Lower lobe of right lung (tissue), 2 donors: ENCODE results near the gene ROMO1. TPM values are rescaled to one million over a fixed set of nuclear protein-coding genes. Genes with fewer than 3 reads are reported as not detected.

ENCODE experiments used
- ATAC-seq, 2 donors: fragments of 200-7000 bp; cut with Tn5 transposase; one replicate each; pipeline ENCODE4 v1.9.1; 2020 to 2022; ENCODE audit warnings: mild to moderate bottlenecking in 2 of 2, moderate library complexity in 2 of 2
- DNase-seq: peaks from one replicate; pipeline ENCODE4 v3.0.0-alpha.2; 2020
- H3K27ac ChIP-seq: fragments of 200-600 bp; one replicate; pipeline ENCODE4 v1.8.0; 2022
- H3K27me3 ChIP-seq: fragments of 200-600 bp; one replicate; pipeline ENCODE4 v1.8.0; 2022; ENCODE audit warnings: low read depth
- H3K36me3 ChIP-seq: fragments of 200-600 bp; one replicate; pipeline ENCODE4 v1.8.0; 2022; ENCODE audit warnings: mild to moderate bottlenecking
- H3K4me1 ChIP-seq: fragments of 200-600 bp; one replicate; pipeline ENCODE4 v1.8.0; 2022
- H3K4me3 ChIP-seq: fragments of 200-600 bp; one replicate; pipeline ENCODE4 v1.8.0; 2022; ENCODE audit warnings: mild to moderate bottlenecking
- H3K9me3 ChIP-seq: fragments of 200-600 bp; one replicate; pipeline ENCODE4 v1.8.0; 2022
- CTCF ChIP-seq: fragments of 200-600 bp; IDR thresholded peaks from one replicate; pipeline ENCODE4 v1.8.0; 2022; ENCODE audit warnings: antibody characterized with exemption, mild to moderate bottlenecking
- intact Hi-C: fragments of 100-400 bp; cut with DNase I; formaldehyde crosslinking; loops from one replicate; pipeline ENCODE4 v1.11.0; 2022
- total RNA-seq: library from RNA; stranded (reverse); fragmentation: NEBNext Ultra II Directional; extraction: Animal tissue kit (Norgen Biotek cat#: 25700); gene quantifications from one replicate; pipeline ENCODE4 v1.2.1, GENCODE V29; 2021
- donor health status: DM: no; HTN: yes; CAD: no; lungs with severe emphysema.

ROMO1 gene
- total RNA-seq, 1 donor from 2014 or later, result 81.7 TPM

GRCh38 chr20:35669221-35669620 is 30.0 kb upstream of the ROMO1 start:
- H3K9me3 ChIP-seq, result no peaks in the 10 kb centered on the region
- TF ChIP-seq CTCF, result no peak
- DNase-seq (no peak), ATAC-seq (no peak)
- H3K36me3 ChIP-seq, result peaks cover 60% of the 10 kb centered on the region
- H3K4me3 ChIP-seq, result no peak overlapping the region
- intact Hi-C loops, result no loop called here
- no peaks in the 10 kb centered on the region for H3K4me1 ChIP-seq
- H3K27ac ChIP-seq, result no peak overlapping the region
- H3K27me3 ChIP-seq, result no peaks in the 10 kb centered on the region

GRCh38 chr20:35669681-35670080 is 29.5 kb upstream of the ROMO1 start:
- TF ChIP-seq CTCF, result no peak
- H3K4me3 ChIP-seq, result no peak overlapping the region
- H3K27me3 ChIP-seq, result no peaks in the 10 kb centered on the region
- intact Hi-C loops, result no loop called here
- ATAC-seq, result no peak
- H3K27ac ChIP-seq, result no peak overlapping the region
- DNase-seq, result no peak
- no peaks in the 10 kb centered on the region for H3K9me3 ChIP-seq
- peaks cover 65% of the 10 kb centered on the region for H3K36me3 ChIP-seq
- H3K4me1 ChIP-seq, result no peaks in the 10 kb centered on the region

- intact Hi-C loops, result no loop called here
- Histone ChIP-seq H3K36me3 (peaks cover 97% of the 10 kb centered on the region), H3K9me3 (no peaks in the 10 kb centered on the region), H3K4me3 (no peak overlapping the region), H3K4me1 (no peaks in the 10 kb centered on the region), H3K27ac (no peak overlapping the region), H3K27me3 (no peaks in the 10 kb centered on the region)
- DNase-seq (no peak), ATAC-seq (no peak)
- TF ChIP-seq CTCF, result no peak
These were observed 25.3 kb upstream of the ROMO1 start for GRCh38 chr20:35673884-35674283.

- intact Hi-C loops, result no loop called here
- Histone ChIP-seq H3K4me3 (no peak overlapping the region), H3K36me3 (peaks cover 96% of the 10 kb centered on the region), H3K9me3 (no peaks in the 10 kb centered on the region), H3K27me3 (no peaks in the 10 kb centered on the region), H3K4me1 (no peaks in the 10 kb centered on the region), H3K27ac (no peak overlapping the region)
- DNase-seq (no peak), ATAC-seq (no peak)
- TF ChIP-seq CTCF, result no peak
These were observed 24.3 kb upstream of the ROMO1 start for GRCh38 chr20:35674921-35675320.

- Histone ChIP-seq H3K27ac (no peak overlapping the region), H3K4me1 (no peaks in the 10 kb centered on the region), H3K9me3 (no peaks in the 10 kb centered on the region), H3K4me3 (no peak overlapping the region), H3K27me3 (no peaks in the 10 kb centered on the region), H3K36me3 (peaks cover 66% of the 10 kb centered on the region)
- TF ChIP-seq CTCF, result no peak
- intact Hi-C loops, result no loop called here
- peak in 1 of 2 donors; percentile 46 for ATAC-seq
- DNase-seq, result no peak
These were observed 18.6 kb upstream of the ROMO1 start for GRCh38 chr20:35680452-35681183.
